Stimulated activated naive CD4-positive, alpha-beta T cell treated with Interleukin-2 at 50 U/mL for 16 hours (primary cell): Measurements from ENCODE around the gene EID3.

Source experiments
- DNase-seq: peaks from one replicate; lab custom pipeline; 2025; lab: John Stamatoyannopoulos, UW

Gene EID3

GRCh38 chr12:104340177-104340576, 36.6 kb downstream of the EID3 start:
- DNase-seq: no peak

DNA sequence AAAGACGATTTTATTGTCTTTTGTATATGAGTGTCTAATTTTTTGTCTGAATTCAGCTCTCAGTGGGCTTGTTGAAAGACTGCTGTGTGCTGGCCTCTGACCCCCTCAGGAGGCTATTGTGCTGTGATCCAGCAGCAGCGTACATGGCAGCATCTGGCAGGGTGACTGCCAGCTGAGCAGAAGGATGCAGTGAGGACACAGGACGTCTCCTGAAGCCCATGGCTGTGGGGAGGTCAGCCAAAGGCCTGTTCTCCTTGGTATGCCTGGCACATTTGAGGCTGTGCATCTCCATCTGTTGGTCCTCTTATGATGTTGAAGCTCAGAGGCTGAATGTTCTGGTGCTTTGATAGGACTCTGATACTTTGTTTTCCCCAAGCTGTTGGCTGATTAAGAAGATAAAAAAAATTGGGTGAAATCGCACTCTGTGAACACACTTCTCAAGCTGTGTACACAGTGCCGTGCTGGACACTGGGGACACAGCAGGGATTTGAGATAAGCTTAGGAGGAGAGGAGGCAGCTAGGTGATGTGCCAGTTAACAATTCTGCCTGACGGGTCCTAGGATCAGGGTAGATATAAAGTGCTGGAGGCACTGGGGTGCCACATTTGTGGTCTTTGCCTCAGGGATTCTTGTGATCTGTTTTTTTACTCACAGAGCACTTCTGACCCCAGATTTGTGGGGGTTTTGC, 37.5 kb downstream of the EID3 start:
- no peak for DNase-seq

GRCh38 chr12:104342147-104342546, 38.6 kb downstream of the EID3 start:
- no peak for DNase-seq

DNA sequence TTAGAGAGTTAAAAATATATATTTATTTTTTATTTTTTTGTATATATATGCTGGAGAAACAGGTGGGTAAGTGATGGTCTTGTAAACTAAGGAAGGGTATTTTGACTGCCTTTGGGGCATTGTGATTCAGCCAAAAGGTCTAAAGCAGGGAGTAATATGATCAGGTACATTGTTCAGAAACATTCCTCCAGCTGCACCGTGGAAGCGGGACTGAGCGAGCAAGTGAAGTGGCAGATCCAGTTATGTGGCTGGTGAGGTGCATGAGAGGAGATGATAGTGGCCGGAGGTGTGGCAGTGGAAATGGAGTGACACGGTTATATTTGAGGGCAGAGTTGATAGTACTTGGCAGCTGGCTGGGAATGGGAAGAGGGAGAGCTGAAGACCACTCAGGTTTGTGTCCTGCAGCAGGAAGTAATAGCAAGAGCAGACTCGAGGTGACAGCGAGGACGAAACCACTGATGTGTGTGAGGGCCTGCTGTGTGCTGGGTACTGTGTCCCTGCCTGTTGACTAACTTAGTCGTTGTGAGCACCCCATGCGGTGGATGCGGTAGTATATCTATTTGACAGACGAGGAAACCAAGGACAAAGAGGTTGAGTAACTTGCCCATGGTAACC, 39.2 kb downstream of the EID3 start:
- no peak for DNase-seq

GRCh38 chr12:104344682-104345081, 41.1 kb downstream of the EID3 start:
- DNase-seq: no peak

GRCh38 chr12:104345234-104346066, 41.9 kb downstream of the EID3 start:
- no peak for DNase-seq

DNA sequence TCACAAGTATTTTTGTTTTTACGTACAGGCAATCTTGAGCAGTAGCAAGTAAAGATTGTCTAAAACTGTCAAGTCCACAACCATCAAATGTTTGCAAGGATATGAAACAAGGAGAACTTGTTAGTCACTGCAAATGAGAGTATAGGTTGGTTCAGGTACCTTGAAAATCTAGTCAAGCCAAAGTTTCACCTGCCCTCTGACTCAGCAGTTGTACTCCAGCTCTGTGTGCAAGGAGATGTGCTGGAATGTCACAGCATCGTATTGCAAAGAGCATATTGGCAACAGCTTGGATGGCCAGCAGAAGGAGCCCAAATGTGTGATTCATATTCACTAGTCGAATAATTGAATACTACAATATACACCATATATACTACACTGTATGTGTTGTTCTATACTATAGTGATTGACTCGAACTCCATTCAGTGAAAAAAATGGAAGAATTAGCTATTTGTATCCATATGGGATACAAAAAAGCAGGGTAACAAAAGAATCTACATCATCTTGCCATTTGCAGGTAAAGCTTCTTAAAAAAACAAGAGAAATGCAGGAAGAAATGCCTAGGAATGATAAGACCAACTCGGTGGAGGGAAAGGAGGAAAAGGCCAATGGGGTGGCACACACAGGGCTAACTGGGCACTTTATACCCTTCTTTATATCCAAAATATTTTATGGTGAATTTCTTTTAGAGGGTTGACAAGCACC, 44.0 kb downstream of the EID3 start:
- DNase-seq: no peak

GRCh38 chr12:104348283-104348993, 44.9 kb downstream of the EID3 start:
- DNase-seq: no peak

- no peak for DNase-seq
Observed at GRCh38 chr12:104348994-104349494, 45.5 kb downstream of the EID3 start.

- no peak for DNase-seq
Observed at GRCh38 chr12:104350211-104351056, 46.9 kb downstream of the EID3 start.

DNA sequence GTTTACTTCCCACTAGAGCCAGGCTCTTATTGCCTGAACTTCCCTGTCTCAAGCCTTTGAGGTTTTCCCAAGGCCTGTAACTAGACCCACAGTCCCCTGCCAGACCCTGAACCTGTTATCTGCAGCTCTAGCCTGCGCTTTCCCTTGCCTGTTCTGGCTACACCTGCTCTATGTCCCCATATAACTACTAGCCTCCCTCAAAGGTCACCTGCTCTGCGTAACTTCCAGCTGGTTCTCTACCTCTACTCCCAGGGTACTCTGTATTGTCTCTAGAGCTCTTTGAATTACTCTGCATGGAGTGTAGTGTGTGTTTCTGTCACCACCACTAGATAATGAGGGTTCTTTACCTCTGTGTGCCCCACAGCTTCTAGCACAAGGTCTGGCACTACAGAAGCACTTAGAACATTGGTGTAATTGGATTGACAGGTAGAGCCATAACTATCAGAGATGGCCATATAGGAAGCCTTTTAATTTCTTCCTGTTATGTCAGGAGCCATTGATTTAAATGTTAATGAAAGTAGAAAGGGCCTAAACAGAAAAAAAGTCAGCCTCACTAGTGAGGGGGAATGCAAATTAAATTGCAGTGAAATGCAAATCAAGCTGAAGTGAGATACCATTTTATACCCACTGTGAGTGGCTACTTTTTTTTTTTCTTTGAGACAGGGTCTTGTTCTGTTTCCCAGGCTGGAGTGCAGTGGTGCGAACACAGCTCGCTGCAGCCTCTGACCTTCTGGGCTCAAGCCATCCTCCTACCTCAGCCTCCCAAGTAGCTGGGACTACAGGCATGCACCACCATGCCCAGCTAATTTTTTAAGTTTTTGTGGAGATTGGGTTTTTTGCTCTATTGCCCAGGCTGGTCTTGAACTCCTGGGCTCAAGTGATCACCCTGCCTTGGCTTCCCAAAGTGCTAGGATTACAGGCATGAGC, 47.8 kb downstream of the EID3 start:
- no peak for DNase-seq

GRCh38 chr12:104352106-104352713, 48.7 kb downstream of the EID3 start:
- DNase-seq: no peak

DNA sequence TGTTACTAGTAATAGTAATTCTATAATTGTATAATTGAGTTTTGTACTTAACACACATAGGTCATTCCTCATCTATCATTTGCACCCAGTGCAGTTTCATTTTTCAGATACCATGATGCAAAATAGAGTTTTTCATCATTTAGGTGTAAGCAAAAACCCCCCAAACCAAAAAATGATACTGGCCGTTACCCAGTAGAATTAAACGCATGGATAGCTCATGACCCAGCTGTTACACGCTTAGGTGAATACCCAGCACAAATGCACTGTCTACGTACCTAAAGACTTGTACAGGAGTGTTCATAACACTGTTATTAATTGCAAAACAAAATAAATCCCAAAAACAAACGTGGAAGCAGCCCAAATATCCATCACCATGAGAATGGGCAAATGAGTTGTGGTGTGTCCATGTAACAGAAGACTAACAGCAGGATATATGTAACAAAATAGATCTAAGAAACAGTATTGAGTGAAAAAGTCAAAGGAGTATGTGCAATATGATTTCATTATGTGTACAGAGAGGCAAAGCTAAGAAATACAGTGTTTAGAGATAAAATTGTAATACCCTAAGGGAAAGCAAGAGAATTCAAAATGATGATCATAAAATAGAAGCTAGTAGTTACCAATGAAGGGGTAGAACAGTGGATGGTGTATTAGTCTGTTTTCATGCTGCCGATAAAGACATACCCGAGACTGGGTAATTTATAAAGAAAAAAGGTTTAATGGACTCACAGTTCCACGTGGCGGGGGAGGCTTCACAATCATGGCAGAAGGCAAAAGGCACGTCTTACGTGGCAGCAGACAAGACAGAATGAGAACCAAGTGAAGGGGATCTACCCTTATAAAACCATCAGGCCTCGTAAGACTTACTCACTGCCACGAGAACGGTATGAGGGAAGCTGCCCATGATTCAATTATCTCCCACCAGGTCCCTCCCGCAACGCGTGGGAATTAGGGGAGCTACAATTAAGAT, 49.8 kb downstream of the EID3 start:
- DNase-seq: no peak

GRCh38 chr12:104354167-104354867, 50.8 kb downstream of the EID3 start:
- DNase-seq: no peak
